Measurements from ENCODE around the gene MCOLN1. TPM values are rescaled to one million over a fixed set of nuclear protein-coding genes. Genes with fewer than 3 reads are reported as not detected.

The MCOLN1 gene
- total and polyA plus RNA-seq, 2 experiments from 2014 or later, result 15.5 to 55.5 TPM

DNA sequence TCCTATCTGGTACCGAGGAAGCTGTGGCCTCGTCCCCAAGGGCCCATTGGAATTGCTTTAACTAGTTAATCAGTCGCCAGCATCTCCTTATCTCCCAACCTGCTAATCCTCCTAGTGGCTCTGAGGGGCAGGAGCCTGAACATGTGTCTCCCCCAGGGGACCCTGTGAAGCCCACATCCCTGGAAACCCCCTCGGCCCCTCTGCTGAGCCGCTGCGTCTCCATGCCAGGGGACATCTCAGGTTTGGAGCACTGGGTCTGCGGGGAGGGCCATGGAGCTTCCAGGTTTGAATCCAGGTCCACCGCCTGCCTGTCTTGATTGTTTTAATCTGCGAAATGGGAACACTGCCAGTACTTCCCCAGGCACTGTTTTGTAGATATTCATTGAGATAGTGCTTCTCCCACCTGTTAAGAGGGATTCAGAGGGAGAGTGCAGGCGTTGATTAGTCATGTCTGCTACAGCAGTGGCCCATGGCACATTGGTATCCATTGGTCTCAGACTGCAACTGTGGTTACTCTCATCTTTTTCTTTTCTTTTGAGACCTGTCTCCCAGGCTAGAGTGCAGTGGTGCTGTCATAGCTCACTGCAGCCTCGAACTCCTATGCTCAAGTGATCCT, 19.5 kb downstream of the MCOLN1 start:
- Histone ChIP-seq H3K79me2 (no peaks in the 10 kb centered on the region), H4K20me1 (ENCODE audit: insufficient read depth, poor library complexity, severe bottlenecking) (no peaks in the 10 kb centered on the region), H3K4me3 (no peak overlapping the region), H3K9me2 (replicated peaks; ENCODE audit: insufficient read depth) (no peaks in the 10 kb centered on the region), H3K27ac (no peak overlapping the region), H3K4me1 (ENCODE audit: insufficient read depth) (no peaks in the 10 kb centered on the region), H3K4me2 (no peak overlapping the region), H3K9me3 (ENCODE audit: low read depth) (no peaks in the 10 kb centered on the region), H3K27me3 (no peaks in the 10 kb centered on the region), H2AFZ (no peak overlapping the region), H3K36me3 (replicated peaks; ENCODE audit: insufficient read depth, low read depth) (no peaks in the 10 kb centered on the region)
- WGBS (ENCODE audit: low lambda C conversion rate, missing lambda C conversion rate), result 96% methylated on average over 11 of the region's 11 CpGs
- DNase-seq (ENCODE audit: low spot score), result no peak
- TF ChIP-seq, protein P1, sequence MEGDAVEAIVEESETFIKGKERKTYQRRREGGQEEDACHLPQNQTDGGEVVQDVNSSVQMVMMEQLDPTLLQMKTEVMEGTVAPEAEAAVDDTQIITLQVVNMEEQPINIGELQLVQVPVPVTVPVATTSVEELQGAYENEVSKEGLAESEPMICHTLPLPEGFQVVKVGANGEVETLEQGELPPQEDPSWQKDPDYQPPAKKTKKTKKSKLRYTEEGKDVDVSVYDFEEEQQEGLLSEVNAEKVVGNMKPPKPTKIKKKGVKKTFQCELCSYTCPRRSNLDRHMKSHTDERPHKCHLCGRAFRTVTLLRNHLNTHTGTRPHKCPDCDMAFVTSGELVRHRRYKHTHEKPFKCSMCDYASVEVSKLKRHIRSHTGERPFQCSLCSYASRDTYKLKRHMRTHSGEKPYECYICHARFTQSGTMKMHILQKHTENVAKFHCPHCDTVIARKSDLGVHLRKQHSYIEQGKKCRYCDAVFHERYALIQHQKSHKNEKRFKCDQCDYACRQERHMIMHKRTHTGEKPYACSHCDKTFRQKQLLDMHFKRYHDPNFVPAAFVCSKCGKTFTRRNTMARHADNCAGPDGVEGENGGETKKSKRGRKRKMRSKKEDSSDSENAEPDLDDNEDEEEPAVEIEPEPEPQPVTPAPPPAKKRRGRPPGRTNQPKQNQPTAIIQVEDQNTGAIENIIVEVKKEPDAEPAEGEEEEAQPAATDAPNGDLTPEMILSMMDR (IDR thresholded peaks at IDR 0.05; ENCODE audit: poor library complexity), result no peak
- TF ChIP-seq EZH2 (IDR thresholded peaks at IDR 0.05; ENCODE audit: borderline replicate concordance) (no peak), EZH2phosphoT487 (IDR thresholded peaks at IDR 0.05; ENCODE audit: low read depth, severe bottlenecking, unreplicated experiment) (no peak)

DNA sequence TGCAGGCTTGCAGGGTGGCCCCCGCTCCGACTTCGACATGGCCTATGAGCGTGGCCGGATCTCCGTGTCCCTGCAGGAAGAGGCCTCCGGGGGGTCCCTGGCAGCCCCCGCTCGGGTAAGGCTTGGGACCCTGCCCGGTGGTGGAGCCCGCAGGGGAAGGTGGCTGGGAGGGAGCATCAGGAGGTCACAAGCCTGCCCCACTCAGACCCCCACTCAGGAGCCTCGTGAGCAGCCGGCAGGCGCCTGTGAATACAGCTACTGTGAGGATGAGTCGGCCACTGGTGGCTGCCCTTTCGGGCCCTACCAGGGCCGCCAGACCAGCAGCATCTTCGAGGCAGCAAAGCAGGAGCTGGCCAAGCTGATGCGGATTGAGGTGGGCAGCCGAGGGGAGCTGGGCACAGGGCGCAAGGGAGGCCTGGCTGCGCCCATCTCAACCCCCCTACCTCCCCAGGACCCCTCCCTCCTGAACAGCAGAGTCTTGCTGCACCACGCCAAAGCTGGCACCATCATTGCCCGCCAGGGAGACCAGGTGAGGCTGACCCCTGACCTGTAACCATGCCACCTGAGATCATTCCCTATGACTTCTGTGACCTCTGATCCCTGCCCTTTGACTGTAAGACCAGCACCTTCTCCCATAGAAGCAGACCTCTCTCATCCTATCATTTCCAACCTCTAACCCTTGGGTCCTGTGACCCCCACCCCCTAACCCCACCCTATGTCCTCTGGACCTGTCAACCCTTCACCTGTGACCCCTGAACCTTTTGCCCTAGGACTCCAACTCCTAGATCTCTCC, 20.3 kb downstream of the MCOLN1 start:
- no peak overlapping the region for H3K4me3 ChIP-seq
- 95% methylated on average over 24 of the region's 24 CpGs for WGBS (ENCODE audit: low lambda C conversion rate, missing lambda C conversion rate)
- no peaks in the 10 kb centered on the region for H3K4me1 ChIP-seq (ENCODE audit: insufficient read depth)
- no peaks in the 10 kb centered on the region for H3K27me3 ChIP-seq
- no peaks in the 10 kb centered on the region for H3K9me3 ChIP-seq (ENCODE audit: low read depth)
- no peaks in the 10 kb centered on the region for H3K36me3 ChIP-seq (replicated peaks; ENCODE audit: insufficient read depth, low read depth)
- DNase-seq (ENCODE audit: low spot score), result no peak
- H4K20me1 ChIP-seq (ENCODE audit: insufficient read depth, poor library complexity, severe bottlenecking), result no peaks in the 10 kb centered on the region
- H3K27ac ChIP-seq, result no peak overlapping the region
- no peaks in the 10 kb centered on the region for H3K79me2 ChIP-seq
- TF ChIP-seq EZH2phosphoT487 (IDR thresholded peaks at IDR 0.05; ENCODE audit: low read depth, severe bottlenecking, unreplicated experiment) (no peak), EZH2 (IDR thresholded peaks at IDR 0.05; ENCODE audit: borderline replicate concordance) (no peak)
- TF ChIP-seq, protein P1 (IDR thresholded peaks at IDR 0.05; ENCODE audit: poor library complexity), result no peak
- no peak overlapping the region for H3K4me2 ChIP-seq
- H3K9me2 ChIP-seq (replicated peaks; ENCODE audit: insufficient read depth), result no peaks in the 10 kb centered on the region
- no peak overlapping the region for H2AFZ ChIP-seq

DNA sequence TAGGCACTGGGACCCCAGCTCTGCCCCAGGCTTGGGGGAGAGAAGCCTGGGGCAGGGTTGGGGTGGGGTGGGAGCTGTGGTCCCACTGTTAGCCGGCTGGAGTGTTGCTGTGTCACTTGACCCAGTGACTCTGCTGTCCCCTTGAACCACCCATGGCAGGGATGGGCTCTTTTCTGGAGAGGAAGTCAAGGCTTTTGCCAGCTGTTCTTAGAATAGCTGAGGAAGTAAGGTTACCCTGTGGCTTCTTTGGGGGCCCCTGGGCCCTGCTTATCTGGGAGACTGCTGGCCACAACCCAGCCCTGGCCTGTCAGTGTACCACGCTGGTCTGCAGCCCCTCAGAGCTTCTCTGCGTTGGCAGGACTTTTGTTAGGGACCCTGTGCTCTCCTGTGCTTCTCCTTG, 22.2 kb downstream of the MCOLN1 start:
- Histone ChIP-seq H2AFZ (no peak overlapping the region), H3K27ac (no peak overlapping the region), H3K79me2 (no peaks in the 10 kb centered on the region), H3K4me2 (no peak overlapping the region), H3K9me2 (replicated peaks; ENCODE audit: insufficient read depth) (no peaks in the 10 kb centered on the region), H4K20me1 (ENCODE audit: insufficient read depth, poor library complexity, severe bottlenecking) (no peaks in the 10 kb centered on the region), H3K36me3 (replicated peaks; ENCODE audit: insufficient read depth, low read depth) (no peaks in the 10 kb centered on the region), H3K9me3 (ENCODE audit: low read depth) (no peaks in the 10 kb centered on the region), H3K4me1 (ENCODE audit: insufficient read depth) (no peaks in the 10 kb centered on the region), H3K4me3 (no peak overlapping the region), H3K27me3 (no peaks in the 10 kb centered on the region)
- TF ChIP-seq, protein P1 (IDR thresholded peaks at IDR 0.05; ENCODE audit: poor library complexity), result no peak
- TF ChIP-seq EZH2 (IDR thresholded peaks at IDR 0.05; ENCODE audit: borderline replicate concordance) (no peak), EZH2phosphoT487 (IDR thresholded peaks at IDR 0.05; ENCODE audit: low read depth, severe bottlenecking, unreplicated experiment) (no peak)
- no peak for DNase-seq (ENCODE audit: low spot score)
- WGBS (ENCODE audit: low lambda C conversion rate, missing lambda C conversion rate), result 96% methylated on average over 3 of the region's 3 CpGs

All from hepatocyte (in vitro differentiated cells).